PC-3 (cell line): ENCODE measurements around the gene PTGES3L.

Source experiments
- CTCF ChIP-seq: fragments of 300-600 bp; sonication (generic); conservative IDR thresholded peaks from 2 replicates; pipeline ENCODE4 v1.5.1; 2017; ENCODE audit warnings: antibody characterized with exemption, low read depth, mild to moderate bottlenecking, low read length
- EZH2phosphoT487 ChIP-seq: fragments of 300-600 bp; sonication (generic); IDR thresholded peaks from 2 replicates; pipeline ENCODE4 v1.6.1; 2018; ENCODE audit warnings: mild to moderate bottlenecking, antibody characterized with exemption, low read length, borderline replicate concordance

DNA sequence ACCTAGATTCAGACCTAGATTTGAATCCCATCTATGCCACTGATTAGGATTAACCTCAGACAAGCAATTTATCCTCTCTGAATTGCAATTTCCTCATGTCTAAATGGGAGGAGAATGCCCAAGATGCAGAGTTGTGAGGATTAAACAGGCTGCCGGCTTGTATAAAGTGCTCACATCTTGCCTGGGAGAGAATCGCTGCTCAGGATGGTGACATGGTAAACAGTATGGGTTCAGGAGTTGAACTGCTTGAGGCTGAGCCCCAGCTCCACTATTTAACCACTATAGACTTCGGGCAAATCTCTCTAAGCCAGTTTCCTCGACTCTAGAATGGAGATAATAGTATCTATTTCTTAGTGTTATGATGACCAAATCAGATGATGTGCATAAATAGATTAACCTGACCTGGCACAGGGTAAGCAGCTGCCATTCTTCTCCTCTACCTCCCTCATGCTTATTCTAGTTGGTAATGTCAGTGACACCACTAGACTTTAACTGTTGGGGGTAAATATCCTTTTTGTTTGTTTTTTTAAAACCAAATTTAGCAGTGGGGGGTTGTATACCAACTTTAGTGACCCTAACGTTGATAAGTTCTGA is 17.6 kb upstream of the PTGES3L start:
- TF ChIP-seq EZH2phosphoT487 (no peak), CTCF (no peak)
